ENCODE results near the gene VIM.

GRCh38 chr10:17233286-17233991 lies 5.4 kb downstream of the VIM start:
- TF ChIP-seq CTCF (IDR thresholded peaks at IDR 0.05), result no peak
- TF ChIP-seq POLR2A (IDR thresholded peaks at IDR 0.05), result no peak

Data from adrenal gland (tissue), 5 donors.